Breast epithelium (tissue), 4 donors: ENCODE data around the gene HNRNPH1. TPM values are rescaled to one million over a fixed set of nuclear protein-coding genes. Genes with fewer than 3 reads are reported as not detected.

ENCODE experiments used
- DNase-seq, 2 donors: peaks; one replicate each; pipeline ENCODE4 v3.0.0-alpha.2; 2019; ENCODE audit warnings: low spot score in 2 of 2
- H3K27ac ChIP-seq, 2 donors: fragments of 200-600 bp; sonication (generic) in 1 of 2; one replicate each; pipeline ENCODE4 v1.5.1; 2016 to 2019; ENCODE audit warnings: mild to moderate bottlenecking in 1 of 2
- H3K27me3 ChIP-seq, 2 donors: fragments of 200-600 bp; sonication (generic) in 1 of 2; one replicate each; pipeline versions ENCODE4 v1.5.1 to v1.6.0; 2017 to 2019; ENCODE audit warnings: control low read depth in 1 of 2, mild to moderate bottlenecking in 1 of 2
- H3K36me3 ChIP-seq: fragments of 200-600 bp; one replicate; pipeline ENCODE4 v1.5.1; 2019
- H3K4me1 ChIP-seq, 2 donors: fragments of 200-600 bp; sonication (generic); one replicate each; pipeline ENCODE4 v1.5.1; 2016 to 2019; ENCODE audit warnings: control low read depth in 1 of 2
- H3K4me3 ChIP-seq, 3 donors: fragments of 200-600 bp; sonication (generic); 1 replicate in 2 of 3; 2 replicates in 1 of 3; pipeline ENCODE4 v1.5.1; 2016 to 2019; ENCODE audit warnings: mild to moderate bottlenecking in 3 of 3, moderate library complexity in 2 of 3
- H3K9me3 ChIP-seq, 2 donors: fragments of 200-600 bp; sonication (generic) in 1 of 2; one replicate each; pipeline ENCODE4 v1.5.1; 2016 to 2019; ENCODE audit warnings: control low read depth in 1 of 2
- CTCF ChIP-seq, 3 donors: fragments of 450-650 bp; IDR thresholded peaks; one replicate each; pipeline ENCODE4 v1.5.1; 2016 to 2017; ENCODE audit warnings: antibody characterized with exemption in 3 of 3, mild to moderate bottlenecking in 3 of 3, moderate library complexity in 3 of 3
- POLR2A ChIP-seq: fragments of 450-650 bp; IDR thresholded peaks from one replicate; pipeline ENCODE4 v1.6.1; 2016; ENCODE audit warnings: antibody characterized with exemption, mild to moderate bottlenecking, moderate library complexity
- POLR2AphosphoS5 ChIP-seq, 3 donors: sonication (generic); formaldehyde crosslinking; IDR thresholded peaks; one replicate each; pipeline ENCODE4 v1.6.1; 2017; ENCODE audit warnings: antibody characterized with exemption in 3 of 3
- intact Hi-C: fragments of 100-400 bp; cut with DNase I; formaldehyde crosslinking; loops from one replicate; pipeline ENCODE4 v1.15.1; 2023; ENCODE audit warnings: low total_unique reads
- total RNA-seq, 3 donors: library from RNA; depleted of rRNA; stranded (reverse); fragments of >200 nt; gene quantifications; one replicate each; pipeline ENCODE4 v1.1.0, GENCODE V29; 2016

HNRNPH1 gene
- total RNA-seq, 3 donors from 2014 or later, result 577 to 931 (median 621) TPM

GRCh38 chr5:179606071-179606909, 17.2 kb downstream of the HNRNPH1 start:
- Histone ChIP-seq H3K27ac (peak overlapping the region in 1 of 2 donors; percentile 61), H3K27me3 (no peaks in the 10 kb centered on the region), H3K9me3 (no peaks in the 10 kb centered on the region), H3K4me3 (no peak overlapping the region), H3K4me1 (no peaks in the 10 kb centered on the region), H3K36me3 (peaks cover 5% of the 10 kb centered on the region)
- no peak for TF ChIP-seq POLR2AphosphoS5 (IDR thresholded peaks at IDR 0.05)
- TF ChIP-seq POLR2A, result no peak
- no peak for TF ChIP-seq CTCF (IDR thresholded peaks at IDR 0.05)
- no peak for DNase-seq
- intact Hi-C loops, result no loop called here

GRCh38 chr5:179605026-179605833, 18.2 kb downstream of the HNRNPH1 start:
- no peak for DNase-seq
- peaks cover 7% of the 10 kb centered on the region for H3K36me3 ChIP-seq
- H3K27ac ChIP-seq, result peak overlapping the region in 1 of 2 donors; percentile 61
- no peaks in the 10 kb centered on the region for H3K9me3 ChIP-seq
- no peaks in the 10 kb centered on the region for H3K27me3 ChIP-seq
- no peaks in the 10 kb centered on the region for H3K4me1 ChIP-seq
- no peak for TF ChIP-seq POLR2A
- no peak for TF ChIP-seq POLR2AphosphoS5 (IDR thresholded peaks at IDR 0.05)
- no peak for TF ChIP-seq CTCF (IDR thresholded peaks at IDR 0.05)
- no peak overlapping the region for H3K4me3 ChIP-seq
- intact Hi-C loops, result no loop called here

- H3K27me3 ChIP-seq, result no peaks in the 10 kb centered on the region
- TF ChIP-seq POLR2AphosphoS5 (IDR thresholded peaks at IDR 0.05), result no peak
- no peak for TF ChIP-seq POLR2A
- no peak for TF ChIP-seq CTCF (IDR thresholded peaks at IDR 0.05)
- no peaks in the 10 kb centered on the region for H3K4me1 ChIP-seq
- no peaks in the 10 kb centered on the region for H3K9me3 ChIP-seq
- no peak overlapping the region for H3K27ac ChIP-seq
- no peak overlapping the region for H3K4me3 ChIP-seq
- no peak for DNase-seq
- peaks cover 19% of the 10 kb centered on the region for H3K36me3 ChIP-seq
- intact Hi-C loops, result no loop called here
Observed at GRCh38 chr5:179603308-179603707, 20.2 kb downstream of the HNRNPH1 start.

GRCh38 chr5:179601871-179602625, 21.4 kb downstream of the HNRNPH1 start:
- intact Hi-C loops, result no loop called here
- no peak overlapping the region for H3K4me3 ChIP-seq
- no peak for DNase-seq
- H3K27ac ChIP-seq, result no peak overlapping the region
- no peaks in the 10 kb centered on the region for H3K4me1 ChIP-seq
- no peaks in the 10 kb centered on the region for H3K27me3 ChIP-seq
- TF ChIP-seq POLR2A (no peak), POLR2AphosphoS5 (IDR thresholded peaks at IDR 0.05) (no peak), CTCF (IDR thresholded peaks at IDR 0.05) (no peak)
- peaks cover 19% of the 10 kb centered on the region for H3K36me3 ChIP-seq
- H3K9me3 ChIP-seq, result no peaks in the 10 kb centered on the region
